MM.1S (cell line): ENCODE results near the gene LMBRD1.

Experiments used
- EZH2 ChIP-seq: fragments of 300-600 bp; sonication (generic); optimal IDR thresholded peaks from 2 replicates; pipeline ENCODE3; 2017; ENCODE audit warnings: low read depth, mild to moderate bottlenecking, antibody characterized with exemption, low read length, mixed read lengths
- TF ChIP-seq, protein P1 (sequence below): fragments of 300-600 bp; sonication (generic); IDR thresholded peaks from 2 replicates; pipeline ENCODE4 v1.5.1; 2016; ENCODE audit warnings: antibody characterized with exemption, low read length, mixed read lengths

DNA sequence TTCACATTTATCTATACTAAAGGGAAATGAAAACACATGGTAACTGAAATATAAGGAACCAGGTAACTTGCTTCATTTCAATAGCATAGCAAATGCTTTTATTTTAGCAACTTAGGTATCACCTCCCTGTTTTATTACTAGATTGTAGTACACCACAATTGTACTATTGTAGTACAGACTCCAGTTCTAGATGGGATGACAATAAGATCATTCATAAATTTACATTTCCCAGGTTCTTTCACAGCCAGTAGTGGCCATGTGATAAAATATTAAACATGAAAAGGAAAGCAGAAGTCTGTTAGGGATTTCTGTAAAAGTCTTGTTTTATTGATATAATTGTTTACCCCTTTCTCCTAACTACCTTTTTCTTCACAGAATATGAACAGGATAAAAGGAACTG, 97.2 kb downstream of the LMBRD1 start:
- TF ChIP-seq, protein P1, sequence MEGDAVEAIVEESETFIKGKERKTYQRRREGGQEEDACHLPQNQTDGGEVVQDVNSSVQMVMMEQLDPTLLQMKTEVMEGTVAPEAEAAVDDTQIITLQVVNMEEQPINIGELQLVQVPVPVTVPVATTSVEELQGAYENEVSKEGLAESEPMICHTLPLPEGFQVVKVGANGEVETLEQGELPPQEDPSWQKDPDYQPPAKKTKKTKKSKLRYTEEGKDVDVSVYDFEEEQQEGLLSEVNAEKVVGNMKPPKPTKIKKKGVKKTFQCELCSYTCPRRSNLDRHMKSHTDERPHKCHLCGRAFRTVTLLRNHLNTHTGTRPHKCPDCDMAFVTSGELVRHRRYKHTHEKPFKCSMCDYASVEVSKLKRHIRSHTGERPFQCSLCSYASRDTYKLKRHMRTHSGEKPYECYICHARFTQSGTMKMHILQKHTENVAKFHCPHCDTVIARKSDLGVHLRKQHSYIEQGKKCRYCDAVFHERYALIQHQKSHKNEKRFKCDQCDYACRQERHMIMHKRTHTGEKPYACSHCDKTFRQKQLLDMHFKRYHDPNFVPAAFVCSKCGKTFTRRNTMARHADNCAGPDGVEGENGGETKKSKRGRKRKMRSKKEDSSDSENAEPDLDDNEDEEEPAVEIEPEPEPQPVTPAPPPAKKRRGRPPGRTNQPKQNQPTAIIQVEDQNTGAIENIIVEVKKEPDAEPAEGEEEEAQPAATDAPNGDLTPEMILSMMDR: no peak
- no peak for TF ChIP-seq EZH2
